IMR-90 (cell line): ENCODE measurements around the gene PDE4B. TPM values are rescaled to one million over a fixed set of nuclear protein-coding genes. Genes with fewer than 3 reads are reported as not detected.

Experiments used
- ATAC-seq: fragments of 200-7000 bp; cut with Tn5 transposase; 2 replicates; pipeline ENCODE4 v1.9.1; 2020; ENCODE audit warnings: low read depth, mild to moderate bottlenecking, moderate library complexity
- BruUV-seq: library from RNA; stranded (reverse); fragments of 400-500 nt; replicated peaks from 2 replicates; lab custom pipeline; 2021; lab: Mats Ljungman, UMichigan
- CTCF ChIA-PET: fragments of 300-600 bp; formaldehyde crosslinking; extraction: SDS; loops from one replicate; lab custom pipeline; 2021; ENCODE audit warnings: antibody characterized with exemption; lab: Yijun Ruan, JAX
- POLR2A ChIA-PET: fragments of 300-600 bp; sonication (Branson Sonifier 250); formaldehyde crosslinking; loops from one replicate; lab custom pipeline; 2022; ENCODE audit warnings: antibody characterized with exemption; ENCODE audit not compliant: unreplicated experiment; lab: Charles Lee
- DNase-seq: peaks from one replicate; pipeline ENCODE4 v3.0.0; 2013
- H2AFZ ChIP-seq: replicated peaks from 2 replicates; pipeline ENCODE3; 2013; ENCODE audit warnings: low read length, mild to moderate bottlenecking; ENCODE audit not compliant: poor library complexity
- H2AK5ac ChIP-seq: 2 replicates; pipeline ENCODE4 v1.6.1; 2013; ENCODE audit warnings: low read depth, low read length, inconsistent platforms
- H2AK9ac ChIP-seq: replicated peaks from 2 replicates; pipeline ENCODE3; 2013; ENCODE audit warnings: mild to moderate bottlenecking, low read depth, low read length, moderate library complexity; ENCODE audit not compliant: poor library complexity
- H2BK120ac ChIP-seq: 2 replicates; pipeline ENCODE4 v1.6.1; 2013; ENCODE audit warnings: low read depth, low read length, inconsistent platforms
- H2BK15ac ChIP-seq: 3 replicates; pipeline ENCODE4 v1.6.1; 2013; ENCODE audit warnings: low read depth, low read length, inconsistent platforms
- H2BK20ac ChIP-seq: 2 replicates; pipeline ENCODE4 v1.6.1; 2013; ENCODE audit warnings: low read depth, mild to moderate bottlenecking, inconsistent platforms, low read length, moderate library complexity
- H2BK5ac ChIP-seq: 2 replicates; pipeline ENCODE4 v1.6.1; 2013; ENCODE audit warnings: mild to moderate bottlenecking, low read depth, low read length, inconsistent platforms; ENCODE audit not compliant: poor library complexity, severe bottlenecking
- H3K14ac ChIP-seq: replicated peaks from 2 replicates; pipeline ENCODE4 v1.6.1; 2013; ENCODE audit warnings: low read depth, low read length, inconsistent platforms
- H3K18ac ChIP-seq: 2 replicates; pipeline ENCODE4 v1.6.1; 2013; ENCODE audit warnings: low read depth, low read length, control low read depth
- H3K23ac ChIP-seq: 2 replicates; pipeline ENCODE4 v1.6.1; 2013; ENCODE audit warnings: low read depth, low read length, inconsistent platforms
- H3K27ac ChIP-seq: 2 replicates; pipeline ENCODE4 v1.5.1; 2013; ENCODE audit warnings: mild to moderate bottlenecking, control low read depth, low read length; ENCODE audit not compliant: insufficient read depth
- H3K27me3 ChIP-seq: 2 replicates; pipeline ENCODE4 v1.6.1; 2013; ENCODE audit warnings: low read length; ENCODE audit not compliant: control insufficient read depth, insufficient read depth
- H3K36me3 ChIP-seq: 2 replicates; pipeline ENCODE4 v1.6.1; 2013; ENCODE audit warnings: low read length, mixed read lengths; ENCODE audit not compliant: control insufficient read depth, insufficient read depth
- H3K4ac ChIP-seq: 2 replicates; pipeline ENCODE4 v1.6.1; 2013; ENCODE audit warnings: low read depth, low read length, inconsistent platforms
- H3K4me1 ChIP-seq: 2 replicates; pipeline ENCODE4 v1.6.1; 2013; ENCODE audit warnings: low read length, mixed read lengths; ENCODE audit not compliant: control insufficient read depth, insufficient read depth
- H3K4me2 ChIP-seq: 2 replicates; pipeline ENCODE4 v1.6.1; 2013; ENCODE audit warnings: low read depth, mild to moderate bottlenecking, control low read depth, low read length, moderate library complexity
- H3K4me3 ChIP-seq: 2 replicates; pipeline ENCODE4 v1.5.1; 2013; ENCODE audit warnings: low read depth, mild to moderate bottlenecking, control low read depth, low read length, moderate library complexity; ENCODE audit not compliant: insufficient read depth
- H3K56ac ChIP-seq: 2 replicates; pipeline ENCODE4 v1.6.1; 2013; ENCODE audit warnings: low read length, inconsistent platforms; ENCODE audit not compliant: insufficient read depth; ENCODE audit errors: extremely low read depth
- H3K79me1 ChIP-seq, 2 experiments: 2 replicates each; pipeline ENCODE4 v1.6.1; 2013; ENCODE audit warnings: low read length in 2 of 2, inconsistent platforms in 1 of 2, low read depth in 1 of 2
- H3K9ac ChIP-seq: 2 replicates; pipeline ENCODE4 v1.6.1; 2013; ENCODE audit warnings: low read depth, low read length, control low read depth
- H3K9me1 ChIP-seq: 2 replicates; pipeline ENCODE4 v1.6.1; 2013; ENCODE audit warnings: low read length, inconsistent platforms; ENCODE audit not compliant: insufficient read depth
- H3K9me3 ChIP-seq: 2 replicates; pipeline ENCODE4 v1.6.1; 2013; ENCODE audit warnings: low read length; ENCODE audit not compliant: control insufficient read depth, insufficient read depth
- H4K20me1 ChIP-seq: 2 replicates; pipeline ENCODE4 v1.6.1; 2013; ENCODE audit warnings: low read length, inconsistent platforms; ENCODE audit not compliant: insufficient read depth
- H4K5ac ChIP-seq: 2 replicates; pipeline ENCODE4 v1.6.1; 2013; ENCODE audit warnings: mild to moderate bottlenecking, low read depth, low read length, control low read depth
- H4K8ac ChIP-seq, 2 experiments: 2 replicates each; pipeline ENCODE4 v1.6.1; 2013; ENCODE audit warnings: low read depth in 2 of 2, low read length in 2 of 2, control low read depth in 1 of 2, inconsistent platforms in 1 of 2
- H4K91ac ChIP-seq: 2 replicates; pipeline ENCODE4 v1.6.1; 2013; ENCODE audit warnings: low read depth, low read length, inconsistent platforms; ENCODE audit not compliant: insufficient read depth
- RFX5 ChIP-seq: IDR thresholded peaks from 2 replicates; pipeline ENCODE4 v1.8.0; 2012; ENCODE audit warnings: low read depth, mild to moderate bottlenecking, low read length, moderate library complexity
- WGBS, 2 experiments: methylation state at CpG; one replicate each; pipeline versions ENCODE4 v1.1.5 to v1.1.7; 2013; ENCODE audit warnings: missing lambda C conversion rate in 2 of 2; ENCODE audit not compliant: insufficient read length in 1 of 2; ENCODE audit errors: extremely low coverage in 2 of 2; 5-methylcytosine and 5-hydroxymethylcytosine counted together
- dilution Hi-C: fragments of 300-500 bp; cut with HindIII; formaldehyde crosslinking; loops from one replicate; pipeline ENCODE4 v1.14.3; 2018; ENCODE audit warnings: low sequenced_read_pairs; ENCODE audit not compliant: unreplicated experiment
- in situ Hi-C: fragments of 300-500 bp; cut with MboI; formaldehyde crosslinking; loops from 3 replicates; pipeline ENCODE4 v1.14.3; 2019; ENCODE audit warnings: low sequenced_read_pairs, inconsistent platforms, mixed read lengths
- intact Hi-C: fragments of 100-400 bp; cut with micrococcal nuclease; formaldehyde crosslinking; loops from 2 replicates; pipeline ENCODE4 v1.10.0; 2022
- polyA plus RNA-seq, 3 experiments: library from polyadenylated mRNA; depleted of rRNA; stranded (reverse); fragments of >200 nt; gene quantifications; 2 replicates each; pipeline ENCODE4 v1.2.3, GENCODE V29; 2012; ENCODE audit warnings: low replicate concordance in 1 of 3
- total RNA-seq: library from RNA; depleted of rRNA; stranded (reverse); fragments of >200 nt; gene quantifications from 2 replicates; pipeline ENCODE4 v1.2.3, GENCODE V29; 2012

The PDE4B gene
- total and polyA plus RNA-seq, 2 of the 4 experiments (the other 2 are of a cell fraction), result 5.8 to 21.3 TPM

DNA sequence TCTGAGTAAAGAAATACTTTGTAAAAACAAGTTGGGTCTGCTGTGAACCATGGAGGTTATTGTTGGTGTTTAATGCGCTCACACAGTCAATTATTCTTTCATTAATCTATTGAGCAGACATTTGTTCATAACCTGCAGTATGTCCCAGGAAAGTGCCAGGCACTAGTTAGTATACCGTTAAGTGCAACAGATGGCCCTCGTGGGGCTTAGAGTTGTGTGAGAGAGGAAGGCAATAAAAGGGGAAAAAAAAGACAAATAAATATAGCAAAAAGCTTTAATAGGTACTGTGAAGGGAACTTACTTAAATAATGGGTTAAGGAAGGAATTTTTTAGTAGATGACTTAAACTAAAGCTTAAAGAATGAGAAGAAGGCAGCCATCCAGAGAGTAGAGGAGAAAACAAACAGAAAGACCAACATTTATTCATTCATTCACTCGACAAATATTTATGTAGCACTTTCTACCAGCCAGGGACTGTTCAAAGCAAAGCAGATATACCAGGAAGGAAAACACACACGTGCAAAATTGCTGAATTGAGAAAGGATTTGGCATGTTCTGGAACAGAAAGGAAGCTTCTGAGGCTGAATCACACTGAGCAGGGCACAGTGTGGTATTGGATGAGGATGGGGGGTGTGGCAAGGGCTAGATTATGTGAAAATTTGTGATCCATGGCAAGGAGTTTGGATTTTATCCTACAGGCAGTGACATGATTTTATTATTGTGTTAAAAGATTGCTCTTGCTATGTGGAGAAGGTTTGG is 445.2 kb downstream of the PDE4B start:
- Histone ChIP-seq H4K91ac (no peak overlapping the region), H3K4me1 (peaks cover 2% of the 10 kb centered on the region; the same call in 1 of the 2 replicates), H3K23ac (no peak overlapping the region), H3K27ac (no peak overlapping the region; the same call in 1 of the 2 replicates), H4K8ac (no peak overlapping the region), H3K9me1 (no peaks in the 10 kb centered on the region), H3K4me2 (peak overlapping the region; percentile 34), H3K79me1 (no peaks in the 10 kb centered on the region), H3K9ac (no peak overlapping the region), H3K4ac (no peak overlapping the region), H3K36me3 (no peaks in the 10 kb centered on the region), H2AK5ac (no peak overlapping the region), H3K4me3 (no peak overlapping the region), H2AFZ (no peak overlapping the region), H3K56ac (no peak overlapping the region), H4K5ac (no peak overlapping the region), H2BK120ac (no peak overlapping the region), H2BK20ac (no peak overlapping the region), H4K20me1 (no peaks in the 10 kb centered on the region), H3K14ac (no peak overlapping the region), H3K18ac (no peak overlapping the region), H3K27me3 (peaks cover 2% of the 10 kb centered on the region; the same call in 1 of the 2 replicates), H3K9me3 (no peaks in the 10 kb centered on the region), H2BK5ac (no peak overlapping the region), H2BK15ac (no peak overlapping the region), H2AK9ac (no peak overlapping the region)
- ATAC-seq (peak; percentile 43), DNase-seq (peak; percentile 21)
- intact Hi-C loops (no loop called here), in situ Hi-C loops (loop anchor here (25.0 kb wide), 1 partner anchor 501 kb away; no protein-coding TSS in a partner anchor), dilution Hi-C loops (no loop called here)
- TF ChIP-seq RFX5, result no peak
- BruUV-seq, result no TSS peak
- 13% methylated on average over 1 of the region's 5 CpGs; no CpG with 5 or more reads in 1 of the 2 experiments for WGBS, 2 experiments
- ChIA-PET POLR2A (no interaction called here), CTCF (interaction anchor here (0.8 kb wide), 1 partner anchor 280 kb away, joined by 3 read pairs; no protein-coding TSS in a partner anchor)
